B cell (primary cell): ENCODE measurements around the gene LRRC49.
"Not testable (repeated sequence)": the region's sequence is repeated elsewhere in the genome, so short reads cannot be mapped to it uniquely, and the experiment has no call there.

Experiments
- CTCF ChIP-seq: fragments of 200-600 bp; IDR thresholded peaks from one replicate; pipeline ENCODE4 v1.8.0; 2022; ENCODE audit warnings: antibody characterized with exemption, mild to moderate bottlenecking
- EZH2 ChIP-seq: IDR thresholded peaks from 2 replicates; pipeline ENCODE4 v1.6.1; 2012; ENCODE audit warnings: borderline replicate concordance, low read depth, mild to moderate bottlenecking, moderate library complexity, low read length; ENCODE audit not compliant: insufficient read depth, poor library complexity, severe bottlenecking

DNA sequence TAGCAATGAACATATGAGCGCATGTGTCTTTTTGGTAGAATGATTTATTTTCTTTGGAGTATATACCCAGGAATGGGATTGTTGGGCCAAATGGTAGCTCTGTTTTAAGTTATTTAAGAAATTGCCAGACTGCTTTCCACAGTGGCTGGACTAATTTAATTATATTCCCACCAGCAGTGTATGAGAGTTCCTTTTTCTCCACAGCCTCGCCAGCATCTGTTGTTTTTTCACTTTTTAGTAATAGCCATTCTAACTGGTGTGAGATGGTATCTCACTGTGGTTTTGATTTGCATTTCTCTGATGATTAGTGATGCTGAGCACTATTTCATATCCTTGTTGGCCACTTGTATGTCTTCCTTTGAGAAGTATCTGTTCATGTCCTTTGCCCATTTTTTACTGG lies 153.5 kb downstream of the LRRC49 start:
- not testable (repeated sequence) for TF ChIP-seq CTCF, EZH2
